Activated naive CD4-positive, alpha-beta T cell treated with anti-CD3 and anti-CD28 coated beads, Interleukin-2, amount 50 U/mL, for 72 hours (primary cell): Measurements from ENCODE around the gene NR2F1-AS1. TPM values are rescaled to one million over a fixed set of nuclear protein-coding genes. Genes with fewer than 3 reads are reported as not detected.

ENCODE experiments used
- ATAC-seq, 2 donors: fragments of 150-1000 bp; cut with Tn5 transposase; 2 replicates each; pipeline ENCODE4 v1.10.0; 2021; ENCODE audit warnings: mild to moderate bottlenecking in 2 of 2, moderate library complexity in 2 of 2
- DNase-seq, 2 donors: peaks; one replicate each; pipeline ENCODE4 v3.0.0; 2021 to 2022; ENCODE audit warnings: low spot score in 2 of 2
- H3K27ac Mint-ChIP-seq, 2 donors: one replicate each; pipeline ENCODE4 v1.8.0; 2022; ENCODE audit warnings: mild to moderate bottlenecking in 2 of 2, mixed read lengths in 2 of 2
- H3K36me3 Mint-ChIP-seq, 2 donors: one replicate each; pipeline ENCODE4 v1.8.0; 2022; ENCODE audit warnings: mixed read lengths in 2 of 2
- H3K9me3 Mint-ChIP-seq, 2 donors: one replicate each; pipeline ENCODE4 v1.8.0; 2022; ENCODE audit warnings: mixed read lengths in 2 of 2
- total RNA-seq, 2 donors: library from RNA; stranded (reverse); gene quantifications; one replicate each; pipeline ENCODE4 v1.2.3, GENCODE V29; 2022

The NR2F1-AS1 gene
- total RNA-seq, 2 donors from 2014 or later, result not detected

- Mint-ChIP-seq H3K27ac (no peak overlapping the region), H3K36me3 (no peaks in the 10 kb centered on the region), H3K9me3 (peaks cover 2 to 6% of the 10 kb centered on the region in 2 donors)
- no peak for DNase-seq
- no peak for ATAC-seq
Observed at GRCh38 chr5:93360436-93361088, 220.5 kb downstream of the NR2F1-AS1 start.

DNA sequence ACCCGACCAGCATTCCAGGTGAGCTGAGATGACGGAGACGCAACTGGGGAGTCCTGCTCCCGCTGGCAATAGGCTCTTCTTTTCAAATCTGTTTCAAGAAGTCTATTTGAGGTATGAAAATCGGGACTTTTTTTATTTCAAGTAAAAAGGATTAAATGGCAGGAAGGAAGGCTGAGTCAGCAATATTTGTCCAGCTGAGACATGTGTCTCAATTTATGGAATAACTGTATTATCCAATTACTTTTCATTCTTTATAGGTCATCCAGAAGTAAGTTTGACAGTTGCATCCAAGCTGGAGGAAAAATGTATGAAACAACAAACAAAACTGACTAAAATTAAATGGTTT is 221.1 kb downstream of the NR2F1-AS1 start:
- no peak for ATAC-seq
- Mint-ChIP-seq H3K9me3 (peaks cover 5 to 7% of the 10 kb centered on the region in 2 donors), H3K36me3 (no peaks in the 10 kb centered on the region), H3K27ac (no peak overlapping the region)
- DNase-seq, result no peak

Other genes with a start within 250 kb of the NR2F1-AS1 start
- not detected for gene NR2F1, start 2.0 kb upstream of the NR2F1-AS1 start, total RNA-seq
- gene POU5F2, start 160.4 kb upstream of the NR2F1-AS1 start, total RNA-seq, result 1 to 10 TPM in 1 of 2 donors, under 1 TPM in 1; 0.75 to 1.2 TPM